HG03060 (cell line): ENCODE results near the gene BDH1.
"Not testable (repeated sequence)": the region's sequence is repeated elsewhere in the genome, so short reads cannot be mapped to it uniquely, and the experiment has no call there.

Experiments
- ATAC-seq: cut with Tn5 transposase; IDR thresholded peaks from one replicate; pipeline ENCODE4 v1.9.1; 2021; ENCODE audit warnings: low read depth, moderate number of reproducible peaks; ENCODE audit not compliant: unreplicated experiment

BDH1 gene

GRCh38 chr3:197555281-197556261 lies at the start of gene BDH1:
BDH1 (minus strand) TSS chr3:197555968; CDS start chr3:197546443, 9,525 bp downstream.
- no peak for ATAC-seq

- no peak for ATAC-seq
Observed at GRCh38 chr3:197603317-197603933, 47.7 kb upstream of the BDH1 start.

GRCh38 chr3:197602351-197602750 lies 46.6 kb upstream of the BDH1 start:
- not testable (repeated sequence) for ATAC-seq

- not testable (repeated sequence) for ATAC-seq
Observed at GRCh38 chr3:197601566-197601840, 45.7 kb upstream of the BDH1 start.

GRCh38 chr3:197600796-197601565 lies 45.2 kb upstream of the BDH1 start:
- no peak for ATAC-seq

- no peak for ATAC-seq
Observed at GRCh38 chr3:197599089-197599765, 43.5 kb upstream of the BDH1 start.

GRCh38 chr3:197598404-197598980 lies 42.7 kb upstream of the BDH1 start:
- ATAC-seq: no peak

- no peak for ATAC-seq
Observed at GRCh38 chr3:197597335-197597734, 41.6 kb upstream of the BDH1 start.

GRCh38 chr3:197595470-197596185 lies 39.9 kb upstream of the BDH1 start:
- no peak for ATAC-seq

GRCh38 chr3:197593046-197593380 lies 37.2 kb upstream of the BDH1 start:
- no peak for ATAC-seq

- no peak for ATAC-seq
Observed at GRCh38 chr3:197592361-197593045, 36.7 kb upstream of the BDH1 start.

- ATAC-seq: no peak
Observed at GRCh38 chr3:197591816-197592215, 36.0 kb upstream of the BDH1 start.

GRCh38 chr3:197590313-197590962 lies 34.7 kb upstream of the BDH1 start:
- no peak for ATAC-seq

- no peak for ATAC-seq
Observed at GRCh38 chr3:197589545-197589944, 33.8 kb upstream of the BDH1 start.

GRCh38 chr3:197586768-197587167 lies 31.0 kb upstream of the BDH1 start:
- not testable (repeated sequence) for ATAC-seq

- no peak for ATAC-seq
Observed at GRCh38 chr3:197586181-197586580, 30.4 kb upstream of the BDH1 start.

- no peak for ATAC-seq
Observed at GRCh38 chr3:197584733-197585132, 29.0 kb upstream of the BDH1 start.

- no peak for ATAC-seq
Observed at GRCh38 chr3:197583371-197583770, 27.6 kb upstream of the BDH1 start.

- no peak for ATAC-seq
Observed at GRCh38 chr3:197580253-197580691, 24.5 kb upstream of the BDH1 start.
